ENCODE data around the gene CADM2. TPM values are rescaled to one million over a fixed set of nuclear protein-coding genes. Genes with fewer than 3 reads are reported as not detected.

CADM2 gene
- total and polyA plus RNA-seq, 2 donors (not counting 3 experiments of a cell fraction or from before 2014, with no cell fraction given), result not detected

DNA sequence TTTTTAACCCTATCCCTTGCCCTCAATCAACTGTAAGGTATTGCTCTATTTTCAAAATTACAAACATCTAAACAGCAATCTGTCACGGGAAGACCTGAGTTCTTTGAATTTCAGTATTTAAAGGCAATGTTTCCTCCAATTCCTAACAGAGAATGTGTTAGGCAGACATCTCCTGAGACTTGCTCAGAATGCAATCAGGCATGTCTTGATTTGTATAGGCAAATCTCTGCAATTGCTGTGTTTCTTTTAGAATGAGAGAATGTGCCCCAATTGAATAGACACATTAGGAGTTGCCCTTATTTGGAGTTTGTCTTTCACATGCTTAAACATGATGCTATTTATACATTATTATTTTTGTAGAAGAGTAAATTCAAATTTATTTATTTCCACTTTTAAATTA lies 205.6 kb downstream of the CADM2 start:
- Histone ChIP-seq H3K79me2 (ENCODE audit: control insufficient read depth, insufficient read depth, low read length) (no peaks in the 10 kb centered on the region), H3K4me1 (ENCODE audit: control insufficient read depth, extremely low read depth, insufficient read depth, low read length) (no peaks in the 10 kb centered on the region), H3K9me3 (replicated peaks; ENCODE audit: control insufficient read depth, insufficient read depth, low read length) (no peaks in the 10 kb centered on the region), H3K27ac (ENCODE audit: insufficient read depth, low read depth, low read length) (no peak overlapping the region), H2AFZ (ENCODE audit: low read depth, low read length) (no peak overlapping the region), H4K20me1 (replicated peaks; ENCODE audit: control insufficient read depth, extremely low read depth, insufficient read depth, low read length) (no peaks in the 10 kb centered on the region), H3K4me2 (ENCODE audit: insufficient read depth, low read length) (no peak overlapping the region), H3K4me3 (replicated peaks in 1 of 3; ENCODE audit: insufficient read depth in 1 of 3, low read depth in 1 of 3, low read length in 3 of 3) (no peak overlapping the region), H3K9ac (replicated peaks; ENCODE audit: extremely low read depth, insufficient read depth, low read length) (no peak overlapping the region), H3K9me1 (replicated peaks; ENCODE audit: control insufficient read depth, extremely low read depth, insufficient read depth, low read length) (no peaks in the 10 kb centered on the region), H3K36me3 (ENCODE audit: control insufficient read depth in 2 of 2, extremely low read depth in 1 of 2, insufficient read depth in 2 of 2, low read length in 2 of 2) (no peaks in the 10 kb centered on the region), H3K27me3 (ENCODE audit: control insufficient read depth in 2 of 2, insufficient read depth in 2 of 2, low read length in 2 of 2) (no peaks in the 10 kb centered on the region)
- CTCF ChIA-PET, result no interaction called here
- TF ChIP-seq JUN (IDR thresholded peaks at IDR 0.05; ENCODE audit: borderline replicate concordance, insufficient read depth, insufficient read length, low read depth) (no peak), MYC (IDR thresholded peaks at IDR 0.05; ENCODE audit: low read depth, low read length) (no peak), POLR2AphosphoS5 (IDR thresholded peaks at IDR 0.05; ENCODE audit: insufficient read depth, low read depth, low read length) (no peak), POLR2A (IDR thresholded peaks at IDR 0.05; ENCODE audit: low read depth, low read length) (no peak), FOS (IDR thresholded peaks at IDR 0.05; ENCODE audit: borderline replicate concordance, insufficient read depth, low read length) (no peak), CTCF (IDR thresholded peaks at IDR 0.05; ENCODE audit: extremely low read depth in 1 of 2, insufficient read depth in 1 of 2, low read depth in 1 of 2, low read length in 2 of 2) (no peak), EZH2 (IDR thresholded peaks at IDR 0.05; ENCODE audit: borderline replicate concordance, low read depth, low read length, severe bottlenecking) (no peak), MAX (IDR thresholded peaks at IDR 0.05; ENCODE audit: insufficient read depth, insufficient read length) (no peak), GATA2 (IDR thresholded peaks at IDR 0.05; ENCODE audit: insufficient read depth, insufficient read length, low read depth, low read length) (no peak)
- no peak for FAIRE-seq
- no peak for DNase-seq (ENCODE audit: low read depth, low spot score)
- intact Hi-C loops (cut with micrococcal nuclease) (no loop called here), dilution Hi-C loops (cut with MboI; ENCODE audit: extremely low pct_ligation_motif_present, low sequenced_read_pairs) (no loop called here)
- POLR2A ChIA-PET, result no interaction called here
- BruUV-seq (replicated peaks), result no TSS peak
